Lower leg skin (tissue), 3 donors: ENCODE results near the gene C19orf44.

Experiments
- CTCF ChIP-seq, 3 donors: fragments of 450-650 bp; IDR thresholded peaks; one replicate each; pipeline ENCODE4 v1.5.1; 2016; ENCODE audit warnings: antibody characterized with exemption in 3 of 3, mild to moderate bottlenecking in 3 of 3, moderate library complexity in 2 of 3
- POLR2A ChIP-seq, 2 donors: fragments of 450-650 bp; IDR thresholded peaks; one replicate each; pipeline ENCODE4 v1.6.1; 2016 to 2017; ENCODE audit warnings: antibody characterized with exemption in 2 of 2, mild to moderate bottlenecking in 1 of 2, moderate library complexity in 1 of 2

GRCh38 chr19:16454351-16454918, 41.8 kb upstream of the C19orf44 start:
- TF ChIP-seq CTCF (IDR thresholded peaks at IDR 0.05) (no peak), POLR2A (IDR thresholded peaks at IDR 0.05) (no peak)
